Kidney epithelial cell (primary cell): ENCODE measurements around the gene TBX4. TPM values are rescaled to one million over a fixed set of nuclear protein-coding genes. Genes with fewer than 3 reads are reported as not detected.
"Not testable (repeated sequence)": the region's sequence is repeated elsewhere in the genome, so short reads cannot be mapped to it uniquely, and the experiment has no call there.

Source experiments
- DNase-seq: peaks from one replicate; pipeline ENCODE4 v3.0.0-alpha.2; 2010; ENCODE audit warnings: low read depth
- H3K27me3 ChIP-seq: 2 replicates; pipeline ENCODE4 v1.6.0; 2011; ENCODE audit warnings: low read length; ENCODE audit not compliant: control insufficient read depth, insufficient read depth
- H3K36me3 ChIP-seq: 2 replicates; pipeline ENCODE4 v1.5.1; 2011; ENCODE audit warnings: low read length; ENCODE audit not compliant: control insufficient read depth, insufficient read depth
- H3K4me3 ChIP-seq: 2 replicates; pipeline ENCODE4 v1.5.1; 2011; ENCODE audit warnings: low read depth, mild to moderate bottlenecking, control low read depth, low read length
- total RNA-seq: library from RNA; depleted of rRNA; stranded (reverse); fragments of >200 nt; gene quantifications from 2 replicates; pipeline ENCODE4 v1.2.3, GENCODE V29; 2015
- TF ChIP-seq, protein P1 (sequence below): IDR thresholded peaks from 2 replicates; pipeline ENCODE4 v1.5.1; 2011; ENCODE audit warnings: mild to moderate bottlenecking, moderate library complexity, low read length, control low read depth, inconsistent platforms; ENCODE audit not compliant: insufficient read depth, poor library complexity, severe bottlenecking

TBX4 gene
- total RNA-seq, 1 donor from 2014 or later: not detected

DNA sequence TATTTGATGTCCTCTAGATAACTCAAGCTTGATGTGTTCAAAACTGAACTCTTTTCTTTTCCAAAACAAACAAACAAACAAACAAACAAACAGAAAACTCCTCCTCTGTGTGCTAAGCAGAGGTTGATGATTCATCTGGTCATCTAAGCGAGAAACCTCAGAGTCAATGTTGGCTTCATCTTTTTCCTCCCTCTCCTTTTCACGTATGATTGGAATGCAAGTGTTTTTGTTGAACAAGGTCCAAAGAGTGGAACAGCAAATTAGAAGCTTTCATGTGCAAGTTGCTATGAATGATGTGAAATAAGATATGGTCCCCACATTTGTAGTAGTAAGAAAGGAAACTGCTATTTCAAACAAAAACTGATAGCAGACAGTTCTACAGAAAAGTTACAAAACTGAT lies 52.5 kb downstream of the TBX4 start:
- TF ChIP-seq, protein P1, sequence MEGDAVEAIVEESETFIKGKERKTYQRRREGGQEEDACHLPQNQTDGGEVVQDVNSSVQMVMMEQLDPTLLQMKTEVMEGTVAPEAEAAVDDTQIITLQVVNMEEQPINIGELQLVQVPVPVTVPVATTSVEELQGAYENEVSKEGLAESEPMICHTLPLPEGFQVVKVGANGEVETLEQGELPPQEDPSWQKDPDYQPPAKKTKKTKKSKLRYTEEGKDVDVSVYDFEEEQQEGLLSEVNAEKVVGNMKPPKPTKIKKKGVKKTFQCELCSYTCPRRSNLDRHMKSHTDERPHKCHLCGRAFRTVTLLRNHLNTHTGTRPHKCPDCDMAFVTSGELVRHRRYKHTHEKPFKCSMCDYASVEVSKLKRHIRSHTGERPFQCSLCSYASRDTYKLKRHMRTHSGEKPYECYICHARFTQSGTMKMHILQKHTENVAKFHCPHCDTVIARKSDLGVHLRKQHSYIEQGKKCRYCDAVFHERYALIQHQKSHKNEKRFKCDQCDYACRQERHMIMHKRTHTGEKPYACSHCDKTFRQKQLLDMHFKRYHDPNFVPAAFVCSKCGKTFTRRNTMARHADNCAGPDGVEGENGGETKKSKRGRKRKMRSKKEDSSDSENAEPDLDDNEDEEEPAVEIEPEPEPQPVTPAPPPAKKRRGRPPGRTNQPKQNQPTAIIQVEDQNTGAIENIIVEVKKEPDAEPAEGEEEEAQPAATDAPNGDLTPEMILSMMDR: no peak
- Histone ChIP-seq H3K27me3 (peaks cover 5% of the 10 kb centered on the region), H3K4me3 (no peak overlapping the region), H3K36me3 (no peaks in the 10 kb centered on the region)
- DNase-seq: peak; percentile 81

DNA sequence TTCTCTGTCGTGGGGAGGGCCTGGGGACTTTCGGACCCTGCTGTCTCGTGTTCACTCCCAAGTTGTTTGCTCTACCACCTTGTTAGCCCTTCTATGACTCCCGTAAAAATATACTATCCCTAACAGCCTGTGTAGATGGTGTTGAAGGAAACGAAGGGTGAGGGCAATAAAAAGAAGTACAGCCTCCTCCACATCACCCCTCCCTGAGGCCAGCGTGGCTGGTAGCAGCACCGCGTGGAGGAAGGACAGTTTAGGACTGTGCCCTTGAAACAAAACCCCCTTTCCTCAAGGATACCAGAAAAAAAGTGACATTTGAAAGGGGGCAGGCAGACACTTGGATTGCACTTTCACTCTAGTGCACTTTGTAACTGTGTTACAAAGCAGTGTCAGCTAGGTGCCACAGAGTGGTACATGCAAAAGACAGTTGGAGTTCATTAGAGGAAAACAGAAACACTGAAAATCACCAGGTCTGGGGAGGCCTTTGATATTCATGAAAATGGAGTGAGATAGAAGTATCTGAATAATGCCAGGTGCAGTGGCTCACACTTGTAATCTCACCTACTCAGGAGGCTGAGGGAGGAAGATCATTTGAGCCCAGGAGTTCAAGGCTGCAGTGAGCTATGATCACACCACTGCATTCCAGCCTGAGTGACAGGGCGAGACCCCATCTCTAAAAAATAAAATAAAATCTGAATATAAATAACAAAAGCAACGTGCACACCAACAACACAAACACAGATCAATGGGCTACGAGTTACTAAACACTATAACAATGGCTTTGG lies 53.8 kb downstream of the TBX4 start:
- TF ChIP-seq, protein P1: no peak
- Histone ChIP-seq H3K4me3 (no peak overlapping the region), H3K27me3 (peaks cover 5% of the 10 kb centered on the region), H3K36me3 (no peaks in the 10 kb centered on the region)
- no peak for DNase-seq

DNA sequence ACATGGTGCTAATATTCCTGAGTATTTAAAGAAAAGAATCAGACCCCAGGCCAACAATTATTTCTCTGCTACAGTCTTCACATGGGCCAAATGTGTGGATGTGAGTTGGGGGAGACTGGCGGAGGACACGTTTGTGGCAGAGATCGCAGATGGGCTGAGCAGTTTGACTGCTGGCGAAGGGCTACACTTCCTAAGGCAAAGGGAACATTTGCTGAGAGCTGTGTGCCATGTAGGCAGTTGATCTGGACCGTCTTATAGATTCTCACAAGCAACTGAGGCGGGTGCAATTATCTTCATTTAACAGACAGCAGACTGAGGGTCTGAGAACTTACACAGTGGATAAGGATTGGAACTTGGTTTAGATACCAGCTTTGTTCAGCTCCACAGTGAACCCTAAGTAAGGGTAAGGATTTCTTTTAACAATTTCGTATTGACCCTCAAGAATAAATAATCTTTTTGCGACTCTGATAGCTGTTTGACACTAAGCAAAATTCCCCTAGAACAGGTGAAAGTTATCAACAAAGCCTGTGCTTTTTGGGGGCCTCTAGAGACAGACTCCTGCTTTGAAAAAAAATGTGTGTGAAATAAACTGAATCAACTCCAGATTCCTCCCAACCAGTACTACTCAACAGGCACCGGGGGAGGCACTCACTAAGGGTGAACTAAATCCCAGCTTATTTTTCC lies 55.3 kb downstream of the TBX4 start:
- TF ChIP-seq, protein P1: no peak
- DNase-seq: no peak
- Histone ChIP-seq H3K27me3 (peaks cover 5% of the 10 kb centered on the region), H3K4me3 (no peak overlapping the region), H3K36me3 (no peaks in the 10 kb centered on the region)

DNA sequence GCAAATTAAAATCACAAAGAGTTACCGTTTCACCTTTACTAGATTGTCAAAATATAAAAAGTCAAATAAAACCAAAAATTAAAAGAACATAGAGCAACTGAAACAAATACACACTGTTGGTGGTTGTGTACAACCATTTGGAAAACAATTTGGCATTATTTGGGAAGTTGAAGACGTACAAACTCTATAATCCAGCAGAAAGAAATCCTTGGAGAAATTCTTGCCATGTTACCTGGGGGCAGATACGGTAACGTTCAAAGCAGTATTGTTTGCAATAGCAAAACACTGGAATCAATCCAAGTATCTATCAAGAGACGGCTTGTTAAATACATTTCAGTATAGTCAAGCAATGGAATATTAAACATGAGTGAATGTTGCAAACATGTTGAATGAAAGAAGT lies 56.7 kb downstream of the TBX4 start:
- no peak overlapping the region for H3K4me3 ChIP-seq
- H3K36me3 ChIP-seq: no peaks in the 10 kb centered on the region
- peaks cover 5% of the 10 kb centered on the region for H3K27me3 ChIP-seq
- no peak for DNase-seq
- TF ChIP-seq, protein P1: no peak

DNA sequence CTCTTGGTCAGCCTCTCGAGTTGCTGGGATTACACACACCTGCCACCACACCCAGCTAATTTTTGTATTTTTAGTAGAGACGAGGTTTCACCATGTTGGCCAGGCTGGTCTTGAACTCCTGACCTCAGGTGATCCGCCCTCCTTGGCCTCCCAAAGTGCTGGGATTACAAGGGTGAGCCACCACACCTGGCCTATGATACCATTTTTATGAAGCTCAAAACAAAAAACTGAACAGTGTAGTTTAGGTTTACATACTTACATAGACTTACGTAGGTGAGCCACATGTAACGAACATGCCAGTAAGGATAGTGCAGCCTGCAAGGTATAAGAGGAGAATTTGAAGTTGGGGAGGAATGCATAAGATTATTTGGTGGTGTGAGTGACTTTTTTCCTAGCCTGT lies 57.2 kb downstream of the TBX4 start:
- not testable (repeated sequence) for H3K27me3 ChIP-seq, DNase-seq, H3K4me3 ChIP-seq, H3K36me3 ChIP-seq

DNA sequence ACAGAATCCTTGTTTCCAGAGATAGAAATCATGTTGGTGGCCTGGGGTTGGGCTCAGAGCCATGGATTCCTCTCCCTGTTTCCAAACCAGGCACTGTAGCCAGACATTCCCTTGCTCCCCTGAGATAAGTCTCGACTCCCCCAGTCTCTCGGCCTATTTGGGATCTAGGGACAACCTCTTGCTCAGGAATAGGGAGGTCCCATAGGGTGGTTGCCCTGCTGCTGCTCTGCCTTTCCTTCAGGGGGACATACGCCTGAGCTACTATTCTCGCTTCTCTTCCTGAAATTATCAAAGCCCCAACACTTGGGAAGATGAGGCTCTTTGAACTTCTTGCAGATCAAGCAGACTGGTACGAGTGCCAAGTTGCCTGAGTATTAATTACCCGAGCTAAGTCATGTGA lies 58.0 kb downstream of the TBX4 start:
- TF ChIP-seq, protein P1: no peak
- Histone ChIP-seq H3K27me3 (peaks cover 5% of the 10 kb centered on the region), H3K36me3 (no peaks in the 10 kb centered on the region), H3K4me3 (no peak overlapping the region)
- no peak for DNase-seq
